Body of pancreas (tissue), 4 donors: Measurements from ENCODE around the gene WWOX.

Experiments
- CTCF ChIP-seq, 7 experiments: fragments of 450-650 bp in 4 of 7; fragments of 200-600 bp in 3 of 7; sonication (generic) in 3 of 7; IDR thresholded peaks; one replicate each; pipeline ENCODE4 v1.5.1; 2016 to 2019; ENCODE audit warnings: antibody characterized with exemption in 7 of 7
- POLR2A ChIP-seq, 3 donors: fragments of 450-650 bp; IDR thresholded peaks; one replicate each; pipeline ENCODE4 v1.6.1; 2016; ENCODE audit warnings: antibody characterized with exemption in 3 of 3, mild to moderate bottlenecking in 2 of 3

- TF ChIP-seq CTCF (IDR thresholded peaks at IDR 0.05) (no peak), POLR2A (IDR thresholded peaks at IDR 0.05) (no peak)
Measured at GRCh38 chr16:78297066-78297666, 197.7 kb downstream of the WWOX start.
